ENCODE data around the gene SLC25A1. TPM values are rescaled to one million over a fixed set of nuclear protein-coding genes. Genes with fewer than 3 reads are reported as not detected.

The SLC25A1 gene
- polyA plus RNA-seq, 1 of the 3 experiments (the other 2 are of a cell fraction): 44.7 TPM

DNA sequence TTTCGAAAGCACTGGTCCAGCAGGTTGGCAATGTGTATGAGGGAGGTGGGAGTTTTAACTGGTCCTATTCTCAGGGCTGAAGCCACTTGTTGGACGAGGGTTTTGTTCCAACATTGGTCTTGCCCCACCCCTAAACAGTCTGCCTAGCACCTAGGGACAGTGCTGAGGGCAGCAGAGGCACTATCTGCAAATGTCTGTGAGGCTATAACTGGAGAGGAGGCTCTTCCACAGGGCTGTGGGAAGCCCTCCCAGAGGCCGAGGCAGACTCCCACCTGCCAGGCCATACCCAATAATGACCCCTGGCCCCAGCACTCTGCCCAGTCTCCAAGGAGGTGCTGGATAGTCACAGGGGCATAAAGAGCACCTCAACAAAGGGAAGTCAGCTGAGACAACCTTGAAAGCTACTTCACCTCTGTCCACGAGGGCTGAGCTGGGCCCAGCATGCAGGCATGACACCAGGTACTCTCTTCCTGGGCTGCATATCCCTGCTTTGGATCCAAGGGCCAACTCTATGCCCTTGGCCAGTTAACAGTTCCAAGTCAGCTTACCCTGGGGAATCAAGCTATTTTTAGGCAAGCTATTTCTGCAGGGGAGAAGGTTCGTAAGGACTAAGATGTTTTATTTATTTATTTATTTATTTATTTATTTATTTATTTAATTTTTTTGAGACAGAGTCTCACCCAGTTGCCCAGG is 40.2 kb upstream of the SLC25A1 start:
- no peaks in the 10 kb centered on the region for H3K9me2 ChIP-seq
- H3K4me2 ChIP-seq: no peak overlapping the region
- H3K27ac ChIP-seq (ENCODE audit: low read depth in 2 of 2, low read length in 1 of 2): peak overlapping the region in 1 of 2 experiments; percentile 47; a peak in 1 of 4 replicates
- no peaks in the 10 kb centered on the region for H3K27me3 ChIP-seq (ENCODE audit: insufficient read depth)
- no peak overlapping the region for H2AFZ ChIP-seq (ENCODE audit: low read depth)
- TF ChIP-seq FOXJ3 (CRISPR knock-in tag; IDR thresholded peaks at IDR 0.05): no peak
- TF ChIP-seq RCOR1 (IDR thresholded peaks at IDR 0.05; ENCODE audit: low read length): no peak
- TF ChIP-seq, protein P1, sequence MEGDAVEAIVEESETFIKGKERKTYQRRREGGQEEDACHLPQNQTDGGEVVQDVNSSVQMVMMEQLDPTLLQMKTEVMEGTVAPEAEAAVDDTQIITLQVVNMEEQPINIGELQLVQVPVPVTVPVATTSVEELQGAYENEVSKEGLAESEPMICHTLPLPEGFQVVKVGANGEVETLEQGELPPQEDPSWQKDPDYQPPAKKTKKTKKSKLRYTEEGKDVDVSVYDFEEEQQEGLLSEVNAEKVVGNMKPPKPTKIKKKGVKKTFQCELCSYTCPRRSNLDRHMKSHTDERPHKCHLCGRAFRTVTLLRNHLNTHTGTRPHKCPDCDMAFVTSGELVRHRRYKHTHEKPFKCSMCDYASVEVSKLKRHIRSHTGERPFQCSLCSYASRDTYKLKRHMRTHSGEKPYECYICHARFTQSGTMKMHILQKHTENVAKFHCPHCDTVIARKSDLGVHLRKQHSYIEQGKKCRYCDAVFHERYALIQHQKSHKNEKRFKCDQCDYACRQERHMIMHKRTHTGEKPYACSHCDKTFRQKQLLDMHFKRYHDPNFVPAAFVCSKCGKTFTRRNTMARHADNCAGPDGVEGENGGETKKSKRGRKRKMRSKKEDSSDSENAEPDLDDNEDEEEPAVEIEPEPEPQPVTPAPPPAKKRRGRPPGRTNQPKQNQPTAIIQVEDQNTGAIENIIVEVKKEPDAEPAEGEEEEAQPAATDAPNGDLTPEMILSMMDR (IDR thresholded peaks at IDR 0.05): no peak
- no peak for DNase-seq
- no peaks in the 10 kb centered on the region for H3K9me3 ChIP-seq
- H3F3A ChIP-seq (replicated peaks; ENCODE audit: insufficient read depth): no peaks in the 10 kb centered on the region
- H3K9ac ChIP-seq: no peak overlapping the region
- H4K20me1 ChIP-seq (ENCODE audit: insufficient read depth): no peaks in the 10 kb centered on the region
- ChIA-PET POLR2A (no interaction called here), CTCF (interaction anchor here (1.0 to 2.7 kb wide), 2 partner anchors 10 to 17 kb away, joined by 3 to 7 read pairs; no protein-coding TSS in a partner anchor)
- 95% methylated on average over 3 of the region's 5 CpGs for WGBS (ENCODE audit: low lambda C conversion rate)
- no peak overlapping the region for H3K4me3 ChIP-seq (ENCODE audit: low read depth in 2 of 2, low read length in 1 of 2)
- H3K79me2 ChIP-seq (ENCODE audit: insufficient read depth): no peaks in the 10 kb centered on the region
- H3K36me3 ChIP-seq (replicated peaks in 1 of 2; ENCODE audit: control insufficient read depth in 1 of 2, insufficient read depth in 2 of 2, low read length in 1 of 2): peaks cover 21 to 47% of the 10 kb centered on the region in 2 experiments
- peaks cover 0 to 14% of the 10 kb centered on the region in 2 experiments; a peak in 2 of 4 replicates for H3K4me1 ChIP-seq (ENCODE audit: control insufficient read depth in 1 of 2, insufficient read depth in 2 of 2, low read depth in 1 of 2, low read length in 1 of 2)

DNA sequence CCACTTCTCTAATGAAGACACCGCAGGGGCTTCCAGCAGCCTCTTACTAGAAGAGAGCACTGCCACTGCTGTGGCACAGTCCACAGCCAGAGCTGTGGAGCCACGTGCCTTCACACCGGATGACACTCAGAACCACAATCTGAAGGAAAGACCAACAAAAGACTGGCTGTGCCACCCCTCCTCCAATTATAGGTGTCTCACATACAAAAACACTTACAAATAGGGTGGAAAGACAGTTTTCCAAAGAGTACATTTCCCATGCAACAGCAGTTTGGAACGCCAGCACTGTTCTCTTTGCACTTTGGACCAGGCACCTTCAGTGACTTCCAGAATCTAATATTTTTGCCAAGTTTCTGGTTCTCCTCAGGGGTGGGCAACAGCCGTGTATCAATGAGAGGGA is 38.0 kb upstream of the SLC25A1 start:
- Histone ChIP-seq H3K9ac (no peak overlapping the region), H3K4me2 (no peak overlapping the region), H3K4me3 (ENCODE audit: low read depth in 2 of 2, low read length in 1 of 2) (no peak overlapping the region), H2AFZ (ENCODE audit: low read depth) (no peak overlapping the region), H3K27ac (ENCODE audit: low read depth in 2 of 2, low read length in 1 of 2) (no peak overlapping the region), H3K79me2 (ENCODE audit: insufficient read depth) (no peaks in the 10 kb centered on the region), H3K27me3 (ENCODE audit: insufficient read depth) (no peaks in the 10 kb centered on the region), H3F3A (replicated peaks; ENCODE audit: insufficient read depth) (peaks cover 8% of the 10 kb centered on the region), H3K9me2 (no peaks in the 10 kb centered on the region), H4K20me1 (ENCODE audit: insufficient read depth) (no peaks in the 10 kb centered on the region), H3K9me3 (no peaks in the 10 kb centered on the region), H3K36me3 (replicated peaks in 1 of 2; ENCODE audit: control insufficient read depth in 1 of 2, insufficient read depth in 2 of 2, low read length in 1 of 2) (peaks cover 5 to 28% of the 10 kb centered on the region in 2 experiments), H3K4me1 (ENCODE audit: control insufficient read depth in 1 of 2, insufficient read depth in 2 of 2, low read depth in 1 of 2, low read length in 1 of 2) (peaks cover 0 to 10% of the 10 kb centered on the region in 2 experiments; a peak in 2 of 4 replicates)
- ChIA-PET CTCF (interaction anchor here (2.5 kb wide), 1 partner anchor 37 kb away, joined by 7 read pairs; no protein-coding TSS in a partner anchor), POLR2A (no interaction called here)
- 94% methylated on average over 5 of the region's 5 CpGs for WGBS (ENCODE audit: low lambda C conversion rate)
- no peak for DNase-seq
- TF ChIP-seq GATA2 (CRISPR knock-in tag; IDR thresholded peaks at IDR 0.05): no peak
- TF ChIP-seq FOXM1 (IDR thresholded peaks at IDR 0.05; ENCODE audit: low read depth): no peak
- TF ChIP-seq, protein P2, sequence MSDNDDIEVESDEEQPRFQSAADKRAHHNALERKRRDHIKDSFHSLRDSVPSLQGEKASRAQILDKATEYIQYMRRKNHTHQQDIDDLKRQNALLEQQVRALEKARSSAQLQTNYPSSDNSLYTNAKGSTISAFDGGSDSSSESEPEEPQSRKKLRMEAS (IDR thresholded peaks at IDR 0.05; ENCODE audit: low read depth): no peak
- no peak for TF ChIP-seq NFIC (IDR thresholded peaks at IDR 0.05; ENCODE audit: borderline replicate concordance)
- TF ChIP-seq, protein P3, sequence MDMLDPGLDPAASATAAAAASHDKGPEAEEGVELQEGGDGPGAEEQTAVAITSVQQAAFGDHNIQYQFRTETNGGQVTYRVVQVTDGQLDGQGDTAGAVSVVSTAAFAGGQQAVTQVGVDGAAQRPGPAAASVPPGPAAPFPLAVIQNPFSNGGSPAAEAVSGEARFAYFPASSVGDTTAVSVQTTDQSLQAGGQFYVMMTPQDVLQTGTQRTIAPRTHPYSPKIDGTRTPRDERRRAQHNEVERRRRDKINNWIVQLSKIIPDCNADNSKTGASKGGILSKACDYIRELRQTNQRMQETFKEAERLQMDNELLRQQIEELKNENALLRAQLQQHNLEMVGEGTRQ (IDR thresholded peaks at IDR 0.05; ENCODE audit: borderline replicate concordance, low read depth, low read length): no peak
- no peak for TF ChIP-seq RCOR1 (IDR thresholded peaks at IDR 0.05; ENCODE audit: low read length)
- TF ChIP-seq TAF1 (IDR thresholded peaks at IDR 0.05; ENCODE audit: borderline replicate concordance, low read depth, low read length): no peak
- TF ChIP-seq, protein P4, sequence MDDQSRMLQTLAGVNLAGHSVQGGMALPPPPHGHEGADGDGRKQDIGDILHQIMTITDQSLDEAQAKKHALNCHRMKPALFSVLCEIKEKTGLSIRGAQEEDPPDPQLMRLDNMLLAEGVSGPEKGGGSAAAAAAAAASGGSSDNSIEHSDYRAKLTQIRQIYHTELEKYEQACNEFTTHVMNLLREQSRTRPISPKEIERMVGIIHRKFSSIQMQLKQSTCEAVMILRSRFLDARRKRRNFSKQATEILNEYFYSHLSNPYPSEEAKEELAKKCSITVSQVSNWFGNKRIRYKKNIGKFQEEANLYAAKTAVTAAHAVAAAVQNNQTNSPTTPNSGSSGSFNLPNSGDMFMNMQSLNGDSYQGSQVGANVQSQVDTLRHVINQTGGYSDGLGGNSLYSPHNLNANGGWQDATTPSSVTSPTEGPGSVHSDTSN (IDR thresholded peaks at IDR 0.05): no peak
- TF ChIP-seq, protein P1 (IDR thresholded peaks at IDR 0.05): no peak
- no peak for TF ChIP-seq RAD21 (IDR thresholded peaks at IDR 0.05; ENCODE audit: low read length)
- no peak for TF ChIP-seq JUND (IDR thresholded peaks at IDR 0.05)
- TF ChIP-seq, protein P5, sequence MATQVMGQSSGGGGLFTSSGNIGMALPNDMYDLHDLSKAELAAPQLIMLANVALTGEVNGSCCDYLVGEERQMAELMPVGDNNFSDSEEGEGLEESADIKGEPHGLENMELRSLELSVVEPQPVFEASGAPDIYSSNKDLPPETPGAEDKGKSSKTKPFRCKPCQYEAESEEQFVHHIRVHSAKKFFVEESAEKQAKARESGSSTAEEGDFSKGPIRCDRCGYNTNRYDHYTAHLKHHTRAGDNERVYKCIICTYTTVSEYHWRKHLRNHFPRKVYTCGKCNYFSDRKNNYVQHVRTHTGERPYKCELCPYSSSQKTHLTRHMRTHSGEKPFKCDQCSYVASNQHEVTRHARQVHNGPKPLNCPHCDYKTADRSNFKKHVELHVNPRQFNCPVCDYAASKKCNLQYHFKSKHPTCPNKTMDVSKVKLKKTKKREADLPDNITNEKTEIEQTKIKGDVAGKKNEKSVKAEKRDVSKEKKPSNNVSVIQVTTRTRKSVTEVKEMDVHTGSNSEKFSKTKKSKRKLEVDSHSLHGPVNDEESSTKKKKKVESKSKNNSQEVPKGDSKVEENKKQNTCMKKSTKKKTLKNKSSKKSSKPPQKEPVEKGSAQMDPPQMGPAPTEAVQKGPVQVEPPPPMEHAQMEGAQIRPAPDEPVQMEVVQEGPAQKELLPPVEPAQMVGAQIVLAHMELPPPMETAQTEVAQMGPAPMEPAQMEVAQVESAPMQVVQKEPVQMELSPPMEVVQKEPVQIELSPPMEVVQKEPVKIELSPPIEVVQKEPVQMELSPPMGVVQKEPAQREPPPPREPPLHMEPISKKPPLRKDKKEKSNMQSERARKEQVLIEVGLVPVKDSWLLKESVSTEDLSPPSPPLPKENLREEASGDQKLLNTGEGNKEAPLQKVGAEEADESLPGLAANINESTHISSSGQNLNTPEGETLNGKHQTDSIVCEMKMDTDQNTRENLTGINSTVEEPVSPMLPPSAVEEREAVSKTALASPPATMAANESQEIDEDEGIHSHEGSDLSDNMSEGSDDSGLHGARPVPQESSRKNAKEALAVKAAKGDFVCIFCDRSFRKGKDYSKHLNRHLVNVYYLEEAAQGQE (IDR thresholded peaks at IDR 0.05; ENCODE audit: low read depth, low read length): no peak
- TF ChIP-seq CHD2 (IDR thresholded peaks at IDR 0.05; ENCODE audit: low read length, partially characterized antibody): no peak
- TF ChIP-seq POLR2AphosphoS5 (IDR thresholded peaks at IDR 0.05; ENCODE audit: low read depth, low read length): no peak
- no peak for TF ChIP-seq RXRA (IDR thresholded peaks at IDR 0.05; ENCODE audit: borderline replicate concordance, low read depth)
